KG1 (cell line): ENCODE results near the gene GRM4.

Experiments
- DNase-seq: peaks from one replicate; lab custom pipeline; 2025; lab: John Stamatoyannopoulos, UW

The GRM4 gene

GRCh38 chr6:34157236-34157830 lies 11.4 kb upstream of the GRM4 start:
- no peak for DNase-seq

- DNase-seq = no peak
Observed at GRCh38 chr6:34155471-34156300, 9.8 kb upstream of the GRM4 start.

GRCh38 chr6:34154668-34155447 lies 9.0 kb upstream of the GRM4 start:
- DNase-seq = no peak

- no peak for DNase-seq
Observed at GRCh38 chr6:34152806-34153520, 7.1 kb upstream of the GRM4 start.

GRCh38 chr6:34152042-34152524 lies 6.2 kb upstream of the GRM4 start:
- DNase-seq = no peak

- no peak for DNase-seq
Observed at GRCh38 chr6:34151321-34152041, 5.6 kb upstream of the GRM4 start.

- DNase-seq = no peak
Observed at GRCh38 chr6:34150766-34151165, 4.9 kb upstream of the GRM4 start.

- DNase-seq = no peak
Observed at GRCh38 chr6:34149831-34150400, 4.0 kb upstream of the GRM4 start.

- no peak for DNase-seq
Observed at GRCh38 chr6:34149452-34149810, 3.5 kb upstream of the GRM4 start.

- no peak for DNase-seq
Observed at GRCh38 chr6:34148631-34149451, 3.0 kb upstream of the GRM4 start.

GRCh38 chr6:34147906-34148630 lies 2.2 kb upstream of the GRM4 start:
- DNase-seq = no peak

GRCh38 chr6:34146801-34147592 lies 1.1 kb upstream of the GRM4 start:
- DNase-seq = no peak

GRCh38 chr6:34145161-34146020 lies 496 bp downstream of the GRM4 start:
- no peak for DNase-seq

GRCh38 chr6:34144581-34145160 lies 1.2 kb downstream of the GRM4 start:
- no peak for DNase-seq

GRCh38 chr6:34143884-34144580 lies 1.9 kb downstream of the GRM4 start:
- no peak for DNase-seq

- no peak for DNase-seq
Observed at GRCh38 chr6:34143196-34143883, 2.5 kb downstream of the GRM4 start.
